HepG2 (cell line): ENCODE results near the gene ZNF174. TPM values are rescaled to one million over a fixed set of nuclear protein-coding genes. Genes with fewer than 3 reads are reported as not detected.

ENCODE experiments used
- ATAC-seq: fragments of 200-7000 bp; cut with Tn5 transposase; 3 replicates; pipeline ENCODE4 v1.9.1; 2020; ENCODE audit warnings: mild to moderate bottlenecking, moderate library complexity
- BruUV-seq: library from RNA; stranded (reverse); fragments of 400-500 nt; replicated peaks from 2 replicates; lab custom pipeline; 2021; lab: Mats Ljungman, UMichigan
- CTCF ChIA-PET: fragments of 300-600 bp; formaldehyde crosslinking; extraction: SDS; loops from one replicate; lab custom pipeline; 2021; ENCODE audit warnings: low total read pairs, inconsistent platforms, low intra/inter-chr PET ratio; lab: Yijun Ruan, JAX
- POLR2A ChIA-PET: fragments of 350-600 bp; sonication (Branson Sonifier 250); formaldehyde crosslinking; loops from one replicate; lab custom pipeline; 2020; ENCODE audit warnings: antibody characterized with exemption, inconsistent platforms; lab: Yijun Ruan, JAX
- DNase-seq: peaks from one replicate; pipeline ENCODE4 v3.0.0-alpha.2; 2015; ENCODE audit warnings: low spot score
- FAIRE-seq: peaks from 3 replicates; lab custom pipeline; 2011; peaks lifted over from hg19 to GRCh38; lab: Jason Lieb, UNC
- H2AFZ ChIP-seq: one replicate; pipeline ENCODE4 v1.6.1; 2011; ENCODE audit warnings: low read length, inconsistent platforms
- H3K27ac ChIP-seq: fragments of 300-600 bp; 3 replicates; pipeline ENCODE4 v1.8.0; 2011; ENCODE audit warnings: mixed run types, mild to moderate bottlenecking, mixed read lengths, low read length, inconsistent platforms; ENCODE audit not compliant: insufficient read depth; ENCODE audit errors: extremely low read length
- H3K27me3 ChIP-seq, 2 experiments: fragments of 200-600 bp in 1 of 2; 2 replicates in 1 of 2; 3 replicates in 1 of 2; pipeline versions ENCODE4 v1.6.0 to v1.8.0; 2011; ENCODE audit warnings: low read length in 2 of 2, mild to moderate bottlenecking in 2 of 2, moderate library complexity in 2 of 2, inconsistent platforms in 1 of 2; ENCODE audit not compliant: insufficient read depth in 2 of 2, control insufficient read depth in 1 of 2
- H3K36me3 ChIP-seq, 2 experiments: fragments of 200-600 bp in 1 of 2; replicated peaks in 1 of 2; 2 replicates in 1 of 2; 3 replicates in 1 of 2; pipeline versions ENCODE4 v1.5.1 to v1.8.0; 2011; ENCODE audit warnings: low read length in 2 of 2, inconsistent platforms in 1 of 2; ENCODE audit not compliant: insufficient read depth in 2 of 2, control insufficient read depth in 1 of 2
- H3K4me1 ChIP-seq: 2 replicates; pipeline ENCODE4 v1.5.1; 2012; ENCODE audit warnings: low read length, inconsistent platforms; ENCODE audit not compliant: insufficient read depth
- H3K4me2 ChIP-seq: 2 replicates; pipeline ENCODE4 v1.6.0; 2011; ENCODE audit warnings: low read depth, low read length, inconsistent platforms
- H3K4me3 ChIP-seq, 3 experiments: fragments of 200-600 bp in 1 of 3; sonication (generic), shearing (Covaris generic) in 1 of 3; replicated peaks in 1 of 3; 2 replicates each; pipeline ENCODE4 v1.5.1; 2011 to 2016; ENCODE audit warnings: low read length in 3 of 3, inconsistent platforms in 2 of 3, low read depth in 2 of 3, mild to moderate bottlenecking in 2 of 3, control low read depth in 1 of 3, mixed read lengths in 1 of 3; ENCODE audit not compliant: insufficient read depth in 1 of 3
- H3K79me2 ChIP-seq: one replicate; pipeline ENCODE4 v1.6.1; 2011; ENCODE audit warnings: low read length, inconsistent platforms; ENCODE audit not compliant: insufficient read depth
- H3K9ac ChIP-seq: 2 replicates; pipeline ENCODE4 v1.6.0; 2011; ENCODE audit warnings: mild to moderate bottlenecking, low read depth, low read length, inconsistent platforms; ENCODE audit not compliant: insufficient read depth
- H3K9me3 ChIP-seq: 2 replicates; pipeline ENCODE4 v1.5.1; 2012; ENCODE audit warnings: mild to moderate bottlenecking, low read length
- H4K20me1 ChIP-seq: 2 replicates; pipeline ENCODE4 v1.6.0; 2011; ENCODE audit warnings: inconsistent platforms, mild to moderate bottlenecking, low read length, moderate library complexity; ENCODE audit not compliant: insufficient read depth
- AKNA ChIP-seq: sonication (generic); formaldehyde crosslinking; IDR thresholded peaks from 2 replicates; pipeline ENCODE4 v1.4.0; 2020; ENCODE audit warnings: missing genetic modification reagents, borderline replicate concordance
- BHLHE40 ChIP-seq: IDR thresholded peaks from 2 replicates; pipeline ENCODE4 v1.6.1; 2011; ENCODE audit warnings: low read length, improper control_type of control experiment
- GATA4 ChIP-seq: sonication (generic); IDR thresholded peaks from 2 replicates; pipeline ENCODE4 v1.6.1; 2016; ENCODE audit warnings: antibody characterized with exemption, low read depth, borderline replicate concordance
- KDM2A ChIP-seq: sonication (generic); formaldehyde crosslinking; IDR thresholded peaks from 2 replicates; pipeline ENCODE4 v1.4.0; 2020; ENCODE audit warnings: low read depth, missing genetic modification reagents, borderline replicate concordance
- LRRFIP1 ChIP-seq: sonication (generic); formaldehyde crosslinking; conservative IDR thresholded peaks from 2 replicates; pipeline ENCODE4 v1.4.0; 2020; ENCODE audit warnings: missing genetic modification reagents
- PHF5A ChIP-seq: IDR thresholded peaks from one replicate; pipeline ENCODE4 v1.6.1; 2018; ENCODE audit warnings: low read depth, missing genetic modification reagents; ENCODE audit not compliant: unreplicated experiment
- PRDM15 ChIP-seq: sonication (generic); formaldehyde crosslinking; IDR thresholded peaks from 2 replicates; pipeline ENCODE4 v1.4.0; 2020; ENCODE audit warnings: missing genetic modification reagents
- SAP130 ChIP-seq: IDR thresholded peaks from 2 replicates; pipeline ENCODE4 v1.6.1; 2016; ENCODE audit warnings: low read depth
- THYN1 ChIP-seq: sonication (generic); formaldehyde crosslinking; IDR thresholded peaks from 2 replicates; pipeline ENCODE4 v1.8.1; 2023; ENCODE audit warnings: low read depth, mild to moderate bottlenecking, moderate library complexity, missing genetic modification reagents, borderline replicate concordance
- ZNF800 ChIP-seq: sonication (generic); formaldehyde crosslinking; IDR thresholded peaks from 2 replicates; pipeline ENCODE4 v1.4.0; 2020; ENCODE audit warnings: missing genetic modification reagents
- WGBS: methylation state at CpG from one replicate; pipeline ENCODE4 v1.1.6; 2017; ENCODE audit warnings: low lambda C conversion rate; 5-methylcytosine and 5-hydroxymethylcytosine counted together
- in situ Hi-C: cut with HindIII; loops from 2 replicates; pipeline ENCODE4 v1.10.0; 2017; ENCODE audit warnings: low pct_unique_long_range_greater_than_20kb; ENCODE audit not compliant: extremely low pct_ligation_motif_present
- intact Hi-C: fragments of 100-400 bp; cut with micrococcal nuclease; formaldehyde crosslinking; loops from one replicate; pipeline ENCODE4 v1.10.0; 2022; ENCODE audit not compliant: unreplicated experiment
- polyA plus RNA-seq, 8 experiments: library from polyadenylated mRNA; depleted of rRNA in 3 of 8; stranded (reverse) in 7 of 8; unstranded in 1 of 8; fragments of >200 nt; fragmentation: Illumina TruSeq in 4 of 8; extraction: Trizol in 4 of 8; gene quantifications; 2 replicates each; pipeline versions ENCODE4 v1.2.1 to v1.2.3, GENCODE V29; 2011 to 2016; ENCODE audit warnings: low read depth in 4 of 8, missing spikeins in 1 of 8, mixed read lengths in 1 of 8; ENCODE audit not compliant: insufficient read depth in 1 of 8
- total RNA-seq, 5 experiments: library from RNA; depleted of rRNA; stranded (reverse); fragments of >200 nt; fragmentation: Illumina TruSeq; extraction: Trizol; gene quantifications; 2 replicates each; pipeline ENCODE4 v1.2.3, GENCODE V29; 2016; ENCODE audit warnings: low read depth in 1 of 5

Gene ZNF174
- total and polyA plus RNA-seq, 2 of the 13 experiments (the other 11 are each of a cell fraction or from before 2014, with no cell fraction given): 8.3 to 10.6 TPM

- Histone ChIP-seq H3K9me3 (no peaks in the 10 kb centered on the region), H4K20me1 (no peaks in the 10 kb centered on the region), H3K27me3 (peaks cover 0 to 13% of the 10 kb centered on the region in 2 experiments; a peak in 2 of 5 replicates), H3K4me3 (peak overlapping the region; percentile 45 to 79 (median 47); a peak in 2 of 6 replicates), H2AFZ (peak overlapping the region; percentile 54), H3K27ac (peak overlapping the region; percentile 73), H3K79me2 (peaks cover 6% of the 10 kb centered on the region), H3K4me1 (peaks cover 20% of the 10 kb centered on the region), H3K36me3 (no peaks in the 10 kb centered on the region), H3K9ac (peak overlapping the region; percentile 94; the same call in 1 of the 2 replicates), H3K4me2 (peak overlapping the region; percentile 81)
- DNase-seq: peak; percentile 85
- intact Hi-C loops: loop anchor here (1.0 kb wide), 1 partner anchor 81 kb away; no protein-coding TSS in a partner anchor
- 8% methylated on average over 7 of the region's 7 CpGs for WGBS
- ATAC-seq: peak; percentile 83
- in situ Hi-C loops: no loop called here
- POLR2A ChIA-PET: no interaction called here
- BruUV-seq: no TSS peak
- FAIRE-seq: peak; percentile 95
- CTCF ChIA-PET: interaction anchor here (1.2 kb wide), 1 partner anchor 137 kb away, joined by 3 read pairs; the partner anchor contains the start of gene CLUAP1
- TF ChIP-seq THYN1 (CRISPR knock-in tag): no peak
- TF ChIP-seq LRRFIP1: no peak
- TF ChIP-seq BHLHE40: 0 out of 2 replicates have a peak, but pooled peaks have one; percentile 25
- no peak for TF ChIP-seq PHF5A (CRISPR knock-in tag)
- TF ChIP-seq PRDM15 (CRISPR knock-in tag): no peak
- TF ChIP-seq KDM2A (CRISPR knock-in tag): no peak
- TF ChIP-seq AKNA: no peak
- peak; percentile 45 for TF ChIP-seq SAP130
- TF ChIP-seq GATA4: no peak
- no peak for TF ChIP-seq ZNF800 (CRISPR knock-in tag)
Observed at GRCh38 chr16:3363793-3364192, 37.2 kb upstream of the ZNF174 start.
